SK-N-MC (cell line): ENCODE data around the gene TFB2M.
"Not testable (repeated sequence)": the region's sequence is repeated elsewhere in the genome, so short reads cannot be mapped to it uniquely, and the experiment has no call there.

Experiments used
- DNase-seq: peaks from one replicate; pipeline ENCODE4 v3.0.0-alpha.2; 2011; ENCODE audit warnings: low read depth, low spot score
- H3K27ac ChIP-seq: fragments of 200-600 bp; sonication (generic); 2 replicates; pipeline ENCODE4 v1.5.1; 2016; ENCODE audit warnings: mixed run types
- H3K36me3 ChIP-seq: fragments of 200-600 bp; sonication (generic); 2 replicates; pipeline ENCODE4 v1.6.1; 2017; ENCODE audit warnings: antibody characterized with exemption, low read length, mixed read lengths; ENCODE audit not compliant: insufficient read depth
- H3K4me3 ChIP-seq: fragments of 200-600 bp; sonication (generic); 2 replicates; pipeline ENCODE4 v1.5.1; 2016
- H3K9ac ChIP-seq: fragments of 200-600 bp; sonication (generic); 2 replicates; pipeline ENCODE4 v1.8.0; 2017; ENCODE audit warnings: mixed run types, mixed read lengths; ENCODE audit not compliant: insufficient read length
- H3K9me3 ChIP-seq: fragments of 200-600 bp; sonication (generic); 2 replicates; pipeline ENCODE4 v1.6.1; 2017; ENCODE audit warnings: low read depth, mild to moderate bottlenecking, antibody characterized with exemption, low read length, moderate library complexity, mixed read lengths
- EZH2 ChIP-seq: fragments of 200-600 bp; sonication (generic); IDR thresholded peaks from one replicate; pipeline ENCODE4 v1.6.1; 2017; ENCODE audit warnings: antibody characterized with exemption
- FOXP2 ChIP-seq: optimal IDR thresholded peaks from 2 replicates; pipeline ENCODE3; 2011; ENCODE audit warnings: mild to moderate bottlenecking, moderate library complexity; ENCODE audit not compliant: insufficient read depth; ENCODE audit errors: extremely low read length, control extremely low read depth
- POLR2AphosphoS5 ChIP-seq: IDR thresholded peaks from 2 replicates; pipeline ENCODE4 v1.6.1; 2012; ENCODE audit warnings: mild to moderate bottlenecking, low read depth, low read length, borderline replicate concordance

TFB2M gene

DNA sequence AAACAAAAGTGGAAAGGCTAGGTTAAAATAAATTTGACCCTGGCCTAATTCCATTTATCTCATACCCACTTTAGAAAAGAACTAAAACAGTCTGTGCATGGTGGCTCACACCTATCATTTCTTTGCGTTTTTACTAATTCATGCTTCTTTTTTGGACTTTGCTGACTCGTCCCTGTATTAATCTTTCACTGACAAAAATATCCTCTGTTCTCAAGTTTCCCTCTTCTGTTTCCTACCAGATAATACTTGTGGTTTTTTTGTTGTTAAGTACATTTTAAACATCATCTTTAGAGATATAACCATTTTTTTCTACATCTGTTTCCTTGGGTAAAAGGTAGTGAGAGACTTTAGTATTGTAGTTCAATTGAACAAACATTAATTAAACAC, 11.7 kb upstream of the TFB2M start:
- DNase-seq, result no peak
- Histone ChIP-seq H3K27ac (peak overlapping the region; percentile 29; the same call in 1 of the 2 replicates), H3K9me3 (no peaks in the 10 kb centered on the region), H3K9ac (no peak overlapping the region), H3K36me3 (no peaks in the 10 kb centered on the region), H3K4me3 (no peak overlapping the region)
- TF ChIP-seq POLR2AphosphoS5 (no peak), EZH2 (no peak), FOXP2 (no peak)

DNA sequence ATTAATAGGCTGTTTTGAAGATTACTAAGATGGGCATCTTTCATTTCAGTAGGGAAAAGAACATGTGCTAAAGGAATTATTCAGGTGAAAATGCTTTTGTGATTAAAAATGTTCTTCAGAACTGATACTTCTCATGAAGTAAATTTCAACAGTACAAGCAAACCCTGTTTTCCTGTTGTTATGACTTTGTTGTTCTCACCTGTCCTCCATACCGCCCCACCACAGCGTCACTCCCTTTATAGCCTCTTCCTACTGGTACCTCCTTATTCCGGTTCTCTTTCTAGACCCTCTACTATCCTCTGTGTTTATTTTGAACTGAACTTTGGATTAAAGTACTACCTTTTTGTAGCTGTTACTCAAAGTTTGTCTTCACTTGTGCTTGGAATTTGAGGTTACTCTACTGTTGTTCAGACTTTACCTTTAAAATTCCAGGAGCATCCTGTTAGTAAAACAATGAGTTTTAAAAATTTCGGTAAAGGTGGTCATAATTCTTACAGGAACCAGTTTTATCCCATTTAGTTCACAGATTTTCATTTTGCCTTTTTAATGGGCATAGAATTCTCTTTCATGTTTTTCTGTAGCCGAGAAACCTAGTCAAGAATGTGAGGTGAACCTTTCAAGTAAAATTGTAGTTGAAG, 11.1 kb upstream of the TFB2M start:
- no peaks in the 10 kb centered on the region for H3K36me3 ChIP-seq
- H3K4me3 ChIP-seq, result no peak overlapping the region
- TF ChIP-seq POLR2AphosphoS5 (no peak), FOXP2 (no peak), EZH2 (no peak)
- H3K27ac ChIP-seq, result 0 out of 2 replicates have a peak overlapping the region, but pooled peaks have one; percentile 29
- H3K9me3 ChIP-seq, result no peaks in the 10 kb centered on the region
- no peak for DNase-seq
- H3K9ac ChIP-seq, result no peak overlapping the region

DNA sequence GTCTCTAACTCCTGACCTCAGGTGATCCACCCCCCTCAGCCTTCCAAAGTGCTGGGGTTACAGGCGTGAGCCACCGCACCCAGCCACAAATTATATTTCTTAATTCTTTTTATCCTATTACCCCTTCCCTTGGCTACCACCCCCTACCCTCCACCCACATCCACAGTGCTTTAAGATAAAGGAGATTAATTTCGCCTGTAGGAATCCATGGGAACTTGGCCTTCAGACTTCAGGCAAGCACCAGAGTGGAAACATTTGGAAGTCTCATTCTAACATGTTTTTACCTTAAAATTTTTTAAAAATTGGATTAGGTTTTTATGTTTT, 10.6 kb upstream of the TFB2M start:
- Histone ChIP-seq H3K9ac (no peak overlapping the region), H3K9me3 (no peaks in the 10 kb centered on the region), H3K4me3 (no peak overlapping the region), H3K36me3 (no peaks in the 10 kb centered on the region), H3K27ac (no peak overlapping the region)
- TF ChIP-seq FOXP2 (no peak), EZH2 (no peak), POLR2AphosphoS5 (no peak)
- DNase-seq, result no peak

DNA sequence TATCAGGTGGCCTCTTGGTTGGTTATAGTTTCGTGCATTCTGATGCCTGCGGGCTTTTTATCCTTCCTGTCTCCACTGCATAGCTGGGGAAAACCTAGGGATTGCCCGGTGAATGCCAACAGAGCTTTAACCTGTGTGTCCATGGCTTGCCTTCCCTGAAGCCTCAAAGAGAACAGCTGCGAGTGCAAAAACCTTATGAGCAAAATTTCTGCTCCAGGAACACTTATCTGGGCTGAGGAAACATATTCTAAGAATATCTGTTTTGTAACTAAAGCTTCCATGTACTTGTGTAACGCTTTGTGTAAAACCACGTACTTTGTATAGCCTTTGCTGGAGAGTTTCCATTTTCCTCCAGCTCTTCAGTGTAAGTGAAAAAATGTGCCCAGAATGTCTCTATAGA, 7.4 kb upstream of the TFB2M start:
- H3K27ac ChIP-seq, result peak overlapping the region; percentile 78; the same call in 1 of the 2 replicates
- DNase-seq, result no peak
- H3K9me3 ChIP-seq, result no peaks in the 10 kb centered on the region
- no peak overlapping the region for H3K9ac ChIP-seq
- no peaks in the 10 kb centered on the region for H3K36me3 ChIP-seq
- TF ChIP-seq POLR2AphosphoS5, result no peak
- no peak for TF ChIP-seq EZH2
- no peak for TF ChIP-seq FOXP2
- peak overlapping the region; percentile 58 for H3K4me3 ChIP-seq

DNA sequence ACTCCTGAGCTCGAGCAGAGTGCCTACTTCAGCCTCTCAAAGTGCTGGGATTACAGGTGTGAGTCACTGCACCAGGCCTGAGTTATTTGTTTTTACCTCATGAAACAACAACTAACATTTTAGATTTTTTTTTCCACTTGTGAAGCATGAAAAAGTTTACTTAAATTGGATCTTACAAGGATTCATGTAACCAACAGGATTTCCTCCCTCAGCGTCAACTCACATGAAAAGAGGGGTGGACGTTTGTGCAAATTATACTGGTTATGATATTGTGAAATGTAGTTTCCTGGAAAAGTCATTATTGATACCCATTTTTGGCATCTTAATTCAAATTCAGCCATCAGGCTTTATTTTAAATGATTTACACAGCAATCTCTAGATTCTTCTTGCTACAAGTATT, 6.7 kb upstream of the TFB2M start:
- no peak overlapping the region for H3K9ac ChIP-seq
- peak overlapping the region; percentile 58; the same call in 1 of the 2 replicates for H3K4me3 ChIP-seq
- peak overlapping the region; percentile 78; the same call in 1 of the 2 replicates for H3K27ac ChIP-seq
- no peaks in the 10 kb centered on the region for H3K9me3 ChIP-seq
- no peak for TF ChIP-seq EZH2
- TF ChIP-seq FOXP2, result no peak
- TF ChIP-seq POLR2AphosphoS5, result no peak
- no peaks in the 10 kb centered on the region for H3K36me3 ChIP-seq
- no peak for DNase-seq

DNA sequence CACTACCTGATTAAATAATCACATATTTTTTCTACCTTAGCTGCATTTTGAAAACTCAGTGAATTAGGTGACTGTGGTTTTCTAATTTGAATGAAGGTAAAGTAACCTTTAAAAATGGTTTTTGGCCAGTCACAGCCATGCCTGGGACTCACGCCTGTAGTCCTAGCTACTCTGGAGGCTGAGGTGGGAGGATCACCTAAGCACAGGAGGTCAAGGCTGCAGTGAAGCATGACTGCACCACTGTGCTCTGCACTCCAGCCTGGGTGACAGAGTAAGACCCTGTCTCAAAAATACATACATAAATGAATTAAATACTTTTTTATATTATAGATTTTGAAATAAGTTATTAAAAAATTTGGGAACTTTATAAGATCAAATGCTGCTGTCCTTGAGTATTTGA, 5.9 kb upstream of the TFB2M start:
- H3K4me3 ChIP-seq, result no peak overlapping the region
- H3K36me3 ChIP-seq, result no peaks in the 10 kb centered on the region
- DNase-seq, result no peak
- H3K27ac ChIP-seq, result no peak overlapping the region
- TF ChIP-seq EZH2 (no peak), POLR2AphosphoS5 (no peak), FOXP2 (no peak)
- H3K9me3 ChIP-seq, result no peaks in the 10 kb centered on the region
- H3K9ac ChIP-seq, result no peak overlapping the region

DNA sequence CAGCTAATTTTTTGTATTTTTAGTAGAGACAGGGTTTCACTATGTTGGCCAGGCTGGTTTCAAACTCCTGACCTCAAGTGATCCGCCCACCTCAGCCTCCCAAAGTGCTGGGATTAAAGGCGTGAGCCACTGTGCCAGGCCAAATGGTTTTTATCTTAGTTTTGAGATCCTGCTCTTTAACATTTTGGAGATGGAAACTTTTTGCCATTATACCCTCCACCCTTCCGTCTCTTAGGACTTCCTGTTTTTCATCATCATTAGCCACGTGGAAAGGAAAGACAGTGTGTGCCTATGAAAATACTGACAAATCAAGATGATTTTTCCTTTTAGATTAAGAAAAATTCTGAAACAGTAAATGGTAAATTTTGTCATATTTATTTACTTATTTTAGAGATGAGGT, 5.2 kb upstream of the TFB2M start:
- not testable (repeated sequence) for H3K9me3 ChIP-seq, H3K36me3 ChIP-seq, H3K27ac ChIP-seq, DNase-seq, H3K4me3 ChIP-seq, H3K9ac ChIP-seq

DNA sequence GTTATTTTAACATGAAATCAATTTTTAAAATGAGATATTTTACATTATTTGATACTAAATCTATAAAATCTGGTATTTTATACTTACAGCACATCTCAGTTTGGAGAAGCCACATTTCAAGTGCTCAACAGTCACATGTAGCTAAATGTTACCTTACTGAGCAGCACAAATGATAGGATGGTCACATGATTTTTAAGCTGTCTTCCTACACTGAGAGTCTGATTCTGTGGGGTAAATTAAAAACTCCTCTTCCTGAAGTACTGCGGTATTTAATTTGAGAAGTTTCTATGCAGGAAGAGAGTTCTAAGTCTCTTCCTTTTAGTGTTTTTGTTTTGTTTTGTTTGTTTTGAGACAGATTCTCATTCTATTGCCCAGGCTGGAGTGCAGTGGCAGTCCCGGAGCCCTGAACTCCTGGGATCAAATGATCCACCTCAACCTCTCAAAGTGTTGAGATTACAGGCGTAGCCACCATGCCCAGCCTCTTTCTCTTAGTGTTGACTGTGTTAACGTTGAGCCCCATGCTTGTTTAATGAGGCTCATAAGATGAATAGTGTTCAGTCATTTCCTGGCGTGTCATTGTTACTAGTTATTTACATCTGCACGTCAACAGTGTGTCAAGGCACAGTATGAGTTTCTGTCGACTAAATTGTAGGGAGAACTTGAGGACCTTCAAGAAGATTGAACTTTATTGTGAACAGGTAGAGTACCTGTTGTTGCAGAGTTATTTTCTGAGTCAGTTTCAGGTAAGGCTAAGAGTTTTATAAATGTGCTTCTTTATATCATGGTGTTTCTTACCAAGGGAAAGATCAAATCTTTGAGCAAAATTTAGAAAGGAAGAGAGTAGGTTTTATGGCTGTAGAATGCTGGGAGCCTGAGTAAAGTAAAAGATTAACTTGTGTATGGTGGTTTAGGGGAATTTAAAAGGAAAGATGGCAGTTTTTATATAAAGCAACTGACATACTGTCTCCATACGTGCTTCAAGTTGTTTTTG, 3.5 kb upstream of the TFB2M start:
- Histone ChIP-seq H3K36me3 (no peaks in the 10 kb centered on the region), H3K9me3 (no peaks in the 10 kb centered on the region), H3K9ac (no peak overlapping the region), H3K4me3 (no peak overlapping the region), H3K27ac (no peak overlapping the region)
- DNase-seq, result no peak
- TF ChIP-seq FOXP2 (no peak), EZH2 (no peak), POLR2AphosphoS5 (no peak)

DNA sequence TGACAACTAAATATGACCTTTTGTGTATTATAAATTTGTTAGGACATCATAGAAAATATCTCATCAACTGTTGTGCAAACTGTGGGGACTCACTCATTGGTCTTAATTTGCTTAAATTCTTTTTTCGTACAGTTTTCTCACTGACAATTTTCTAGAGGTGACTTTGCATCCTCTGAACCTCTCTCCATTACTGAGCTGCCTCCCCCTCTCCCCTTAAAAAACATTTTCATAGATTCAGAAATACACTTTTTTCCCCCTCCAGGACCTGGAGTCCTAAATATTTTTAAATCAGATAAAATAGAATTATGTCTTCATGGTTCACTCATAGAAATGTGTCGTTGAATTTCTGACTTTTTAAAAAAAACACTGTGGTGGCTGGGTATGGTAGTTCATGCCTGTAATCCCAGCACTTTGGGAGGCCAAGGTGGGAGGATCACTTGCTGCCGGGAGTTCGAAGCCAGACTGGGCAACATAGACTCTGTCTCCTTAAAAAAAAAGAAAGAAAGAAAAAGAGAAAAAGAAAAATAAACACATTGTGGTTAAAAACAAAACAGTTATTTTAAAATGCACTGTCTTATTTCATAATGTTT, 1.7 kb upstream of the TFB2M start:
- H3K9me3 ChIP-seq, result no peaks in the 10 kb centered on the region
- peaks cover 10% of the 10 kb centered on the region; the same call in 1 of the 2 replicates for H3K36me3 ChIP-seq
- DNase-seq, result no peak
- peak overlapping the region; percentile 92 for H3K9ac ChIP-seq
- H3K4me3 ChIP-seq, result peak overlapping the region; percentile 95
- H3K27ac ChIP-seq, result no peak overlapping the region
- TF ChIP-seq EZH2, result no peak
- TF ChIP-seq FOXP2, result no peak
- no peak for TF ChIP-seq POLR2AphosphoS5
